UCSD-AML1 (cell line): Measurements from ENCODE around the gene MPP1.

Experiments used
- DNase-seq: peaks from one replicate; lab custom pipeline; 2025; ENCODE audit not compliant: unreplicated experiment; lab: John Stamatoyannopoulos, UW

MPP1 gene

GRCh38 chrX:154775419-154776349 lies 29.6 kb downstream of the MPP1 start:
- DNase-seq: no peak

- no peak for DNase-seq
Measured at GRCh38 chrX:154774622-154775021, 30.7 kb downstream of the MPP1 start.

GRCh38 chrX:154762537-154763296 lies 42.6 kb downstream of the MPP1 start, which contains the start of gene DKC1:
TSS of gene DKC1 (plus strand) at chrX:154762864. CDS start at chrX:154762966, 102 bp downstream.
- DNase-seq: peak; percentile 96

GRCh38 chrX:154761977-154762536 lies 43.2 kb downstream of the MPP1 start:
- DNase-seq: no peak

- no peak for DNase-seq
Measured at GRCh38 chrX:154758696-154759095, 46.6 kb downstream of the MPP1 start.

GRCh38 chrX:154751669-154752271 lies 53.5 kb downstream of the MPP1 start:
- DNase-seq: no peak

- DNase-seq: peak; percentile 54
Measured at GRCh38 chrX:154751203-154751668, 54.0 kb downstream of the MPP1 start.

GRCh38 chrX:154750301-154751202 lies 54.7 kb downstream of the MPP1 start, which contains the start of gene GAB3:
TSS of gene GAB3 (minus strand) at chrX:154751077. CDS start at chrX:154751025, 52 bp downstream.
- no peak for DNase-seq

- no peak for DNase-seq
Measured at GRCh38 chrX:154749856-154750255, 55.4 kb downstream of the MPP1 start.

GRCh38 chrX:154748712-154749339 lies 56.5 kb downstream of the MPP1 start:
- DNase-seq: no peak

GRCh38 chrX:154742613-154743012 lies 62.7 kb downstream of the MPP1 start:
- DNase-seq: no peak

- no peak for DNase-seq
Measured at GRCh38 chrX:154739952-154740465, 65.3 kb downstream of the MPP1 start.

GRCh38 chrX:154738011-154738738 lies 67.1 kb downstream of the MPP1 start:
- DNase-seq: peak; percentile 36

GRCh38 chrX:154737136-154737535 lies 68.1 kb downstream of the MPP1 start:
- DNase-seq: no peak

- no peak for DNase-seq
Measured at GRCh38 chrX:154735695-154736393, 69.4 kb downstream of the MPP1 start.

GRCh38 chrX:154734061-154734781 lies 71.1 kb downstream of the MPP1 start:
- DNase-seq: peak; percentile 76

- DNase-seq: no peak
Measured at GRCh38 chrX:154733066-154733425, 72.2 kb downstream of the MPP1 start.
